Skeletal muscle cell (primary cell): ENCODE measurements around the gene LHFPL2.
"Not testable (repeated sequence)": the region's sequence is repeated elsewhere in the genome, so short reads cannot be mapped to it uniquely, and the experiment has no call there.

Experiments
- DNase-seq: peaks from one replicate; pipeline ENCODE4 v3.0.0-alpha.2; 2010; ENCODE audit warnings: low read depth
- H3K4me3 ChIP-seq: 2 replicates; pipeline ENCODE4 v1.5.1; 2011; ENCODE audit warnings: low read depth, mild to moderate bottlenecking, control low read depth, low read length, moderate library complexity

LHFPL2 gene

GRCh38 chr5:78626009-78626571, 22.5 kb downstream of the LHFPL2 start:
- DNase-seq: no peak
- H3K4me3 ChIP-seq: no peak overlapping the region

- H3K4me3 ChIP-seq: no peak overlapping the region
- DNase-seq: no peak
Observed at GRCh38 chr5:78624992-78625391, 23.6 kb downstream of the LHFPL2 start.

- no peak for DNase-seq
- no peak overlapping the region for H3K4me3 ChIP-seq
Observed at GRCh38 chr5:78624011-78624541, 24.5 kb downstream of the LHFPL2 start.

- no peak overlapping the region for H3K4me3 ChIP-seq
- DNase-seq: no peak
Observed at GRCh38 chr5:78622302-78622971, 26.1 kb downstream of the LHFPL2 start.

GRCh38 chr5:78621291-78621738, 27.3 kb downstream of the LHFPL2 start:
- no peak overlapping the region for H3K4me3 ChIP-seq
- no peak for DNase-seq

- not testable (repeated sequence) for DNase-seq
Observed at GRCh38 chr5:78620119-78620518, 28.5 kb downstream of the LHFPL2 start.

GRCh38 chr5:78618303-78618702, 30.3 kb downstream of the LHFPL2 start:
- no peak overlapping the region for H3K4me3 ChIP-seq
- DNase-seq: no peak

More at GRCh38 chr5:78620119-78620518, 28.5 kb downstream of the LHFPL2 start:
- H3K4me3 ChIP-seq: not testable (repeated sequence)

GRCh38 chr5:78615697-78616096, 32.9 kb downstream of the LHFPL2 start:
- DNase-seq: no peak
- no peak overlapping the region for H3K4me3 ChIP-seq

GRCh38 chr5:78614816-78615215, 33.8 kb downstream of the LHFPL2 start:
- no peak overlapping the region for H3K4me3 ChIP-seq
- no peak for DNase-seq

GRCh38 chr5:78613756-78614155, 34.8 kb downstream of the LHFPL2 start:
- DNase-seq: no peak
- H3K4me3 ChIP-seq: no peak overlapping the region

- DNase-seq: no peak
- H3K4me3 ChIP-seq: no peak overlapping the region
Observed at GRCh38 chr5:78613151-78613533, 35.4 kb downstream of the LHFPL2 start.

GRCh38 chr5:78612227-78613150, 36.1 kb downstream of the LHFPL2 start:
- no peak for DNase-seq
- H3K4me3 ChIP-seq: no peak overlapping the region

GRCh38 chr5:78611126-78611605, 37.4 kb downstream of the LHFPL2 start:
- H3K4me3 ChIP-seq: no peak overlapping the region
- no peak for DNase-seq

- no peak overlapping the region for H3K4me3 ChIP-seq
- no peak for DNase-seq
Observed at GRCh38 chr5:78610636-78611035, 37.9 kb downstream of the LHFPL2 start.

GRCh38 chr5:78610163-78610583, 38.4 kb downstream of the LHFPL2 start:
- DNase-seq: no peak

GRCh38 chr5:78607864-78608263, 40.7 kb downstream of the LHFPL2 start:
- no peak for DNase-seq
- no peak overlapping the region for H3K4me3 ChIP-seq

More at GRCh38 chr5:78610163-78610583, 38.4 kb downstream of the LHFPL2 start:
- no peak overlapping the region for H3K4me3 ChIP-seq

- no peak for DNase-seq
Observed at GRCh38 chr5:78606241-78606640, 42.3 kb downstream of the LHFPL2 start.

GRCh38 chr5:78605611-78606010, 43.0 kb downstream of the LHFPL2 start:
- no peak overlapping the region for H3K4me3 ChIP-seq
- DNase-seq: no peak

More at GRCh38 chr5:78606241-78606640, 42.3 kb downstream of the LHFPL2 start:
- no peak overlapping the region for H3K4me3 ChIP-seq

- no peak overlapping the region for H3K4me3 ChIP-seq
- no peak for DNase-seq
Observed at GRCh38 chr5:78604689-78605285, 43.8 kb downstream of the LHFPL2 start.
